GM21367 (cell line): ENCODE measurements around the gene CEP70.
"Not testable (repeated sequence)": the region's sequence is repeated elsewhere in the genome, so short reads cannot be mapped to it uniquely, and the experiment has no call there.

ENCODE experiments used
- ATAC-seq: cut with Tn5 transposase; IDR thresholded peaks from one replicate; pipeline ENCODE4 v1.9.1; 2021; ENCODE audit not compliant: unreplicated experiment

Gene CEP70

DNA sequence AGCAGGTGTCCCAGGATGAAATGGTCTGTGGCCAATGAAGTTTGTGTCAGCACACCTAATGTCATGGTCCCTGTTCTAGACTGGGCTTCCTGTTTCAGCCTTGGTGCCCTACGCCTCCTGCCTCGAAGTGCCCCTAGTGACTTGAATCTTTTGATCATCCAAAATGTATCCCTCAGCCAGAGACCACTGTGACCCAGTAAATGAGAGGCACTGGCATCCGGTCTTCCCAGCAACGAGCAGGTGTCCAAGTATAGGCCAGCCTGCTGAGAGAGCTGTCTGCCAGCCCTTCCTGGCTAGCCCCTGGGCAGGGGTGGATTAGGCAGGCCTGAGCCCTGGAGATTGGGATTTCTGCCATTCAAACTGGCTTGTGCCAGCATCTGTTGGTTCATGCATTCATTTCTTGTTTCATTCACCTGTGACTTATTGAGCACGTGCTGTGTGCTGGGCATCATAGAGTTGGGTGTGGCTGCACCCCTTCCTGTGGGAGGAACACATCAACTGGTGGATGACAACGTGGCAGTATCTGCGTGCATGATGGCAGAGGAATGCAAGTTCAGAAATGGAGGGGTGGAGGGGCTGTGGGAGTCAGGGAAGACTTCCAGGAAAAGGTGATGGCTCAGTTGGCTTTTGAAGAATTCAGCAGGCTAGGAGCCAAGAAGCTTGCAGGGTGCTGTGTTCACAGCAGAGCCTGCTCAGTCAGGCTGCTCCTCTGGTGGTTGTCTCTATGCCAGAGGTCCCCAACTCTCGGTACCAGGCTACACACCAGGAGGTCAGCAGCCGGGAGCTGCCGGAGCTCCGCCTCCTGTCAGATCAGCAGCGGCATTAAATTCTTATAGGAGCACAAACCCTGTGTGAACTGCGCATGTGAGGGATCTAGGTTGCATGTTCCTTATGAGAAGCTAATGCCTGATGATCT is 138.0 kb downstream of the CEP70 start:
- no peak for ATAC-seq

DNA sequence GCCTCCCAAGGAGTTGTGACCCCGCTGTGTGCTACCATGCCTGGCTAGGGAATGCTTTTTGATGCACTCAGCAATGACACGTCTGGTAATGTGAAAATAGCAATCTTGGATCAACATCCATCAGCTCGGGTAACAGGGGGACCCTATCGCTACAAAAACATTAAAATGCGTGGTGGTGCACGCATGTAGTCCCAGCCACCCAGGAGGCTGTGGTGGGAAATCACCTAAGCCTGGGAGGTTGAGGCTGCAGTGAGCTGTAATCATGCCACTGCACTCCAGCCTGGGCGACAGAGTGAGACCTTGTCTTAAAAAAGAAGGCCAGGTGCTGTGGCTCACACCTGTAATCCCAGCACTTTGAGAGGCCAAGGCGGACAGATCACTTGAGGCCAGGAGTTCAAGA is 140.1 kb downstream of the CEP70 start:
- not testable (repeated sequence) for ATAC-seq

DNA sequence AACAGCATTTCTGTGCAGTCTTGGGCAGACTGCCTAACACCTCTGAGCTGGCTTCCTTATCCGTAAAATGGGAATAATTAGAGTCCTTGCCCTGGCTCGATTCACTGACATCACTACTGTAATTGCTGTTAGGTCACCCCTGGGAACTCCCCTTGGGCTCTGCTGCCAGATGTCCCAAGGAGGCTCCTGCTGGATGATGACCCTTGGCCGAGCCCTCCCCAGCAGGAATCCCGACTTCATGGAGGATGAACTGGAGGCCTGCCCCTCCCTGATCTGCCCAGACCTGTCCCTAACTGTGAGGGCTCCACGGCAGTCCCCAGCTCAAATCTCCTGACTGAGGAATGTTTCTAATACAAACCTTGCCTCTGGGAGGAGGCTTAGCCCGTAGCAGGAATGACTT is 141.6 kb downstream of the CEP70 start:
- no peak for ATAC-seq

GRCh38 chr3:138451595-138452162 is 142.4 kb downstream of the CEP70 start:
- no peak for ATAC-seq

- no peak for ATAC-seq
Measured at GRCh38 chr3:138450704-138451424, 143.2 kb downstream of the CEP70 start.

GRCh38 chr3:138450181-138450580 is 143.9 kb downstream of the CEP70 start:
- ATAC-seq, result no peak

- ATAC-seq, result no peak
Measured at GRCh38 chr3:138449490-138449889, 144.6 kb downstream of the CEP70 start.

GRCh38 chr3:138448631-138449030 is 145.4 kb downstream of the CEP70 start:
- ATAC-seq, result no peak

- no peak for ATAC-seq
Measured at GRCh38 chr3:138445654-138446053, 148.4 kb downstream of the CEP70 start.

DNA sequence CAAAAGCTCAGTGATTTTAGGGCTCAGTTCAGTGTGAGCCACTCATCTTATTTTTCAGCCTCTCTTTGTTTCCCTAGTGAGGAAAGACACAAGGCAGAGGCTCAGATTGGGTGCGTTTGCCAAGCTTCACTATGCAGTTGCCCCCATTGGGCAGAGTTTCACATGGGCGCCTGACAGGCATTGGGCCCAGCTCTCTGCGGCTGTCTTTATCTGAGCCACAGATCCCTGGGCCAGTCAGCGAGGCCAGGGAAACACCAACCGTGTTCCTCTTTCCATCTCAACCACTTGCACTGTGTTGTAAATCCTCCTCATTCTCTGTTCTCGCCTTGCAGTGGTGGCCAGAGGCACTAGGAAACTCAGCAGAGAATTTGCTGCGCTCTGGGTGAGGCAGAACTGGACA is 148.8 kb downstream of the CEP70 start:
- ATAC-seq, result no peak
